ENCODE data around the gene AGO4. TPM values are rescaled to one million over a fixed set of nuclear protein-coding genes. Genes with fewer than 3 reads are reported as not detected.
A peak's percentile ranks its signal among the peaks of the same experiment; 100 is the strongest.

AGO4 gene
- total RNA-seq, 1 experiment from 2014 or later, result 12.8 TPM

GRCh38 chr1:35850051-35850450 is 42.2 kb downstream of the AGO4 start:
- Histone ChIP-seq H3K4ac (ENCODE audit: low read depth, low read length) (no peak overlapping the region), H4K8ac (replicated peaks; ENCODE audit: insufficient read length, low read depth, low read length) (no peak overlapping the region), H3K56ac (ENCODE audit: insufficient read length, low read depth, low read length) (no peak overlapping the region), H4K91ac (ENCODE audit: insufficient read length, low read depth, low read length) (no peak overlapping the region), H3K4me2 (ENCODE audit: insufficient read depth, insufficient read length, low read length) (no peak overlapping the region), H2BK120ac (ENCODE audit: low read depth, low read length, poor library complexity, severe bottlenecking) (no peak overlapping the region), H3K79me1 (ENCODE audit: insufficient read depth, low read depth, low read length, poor library complexity, severe bottlenecking) (no peaks in the 10 kb centered on the region), H3K9ac (ENCODE audit: extremely low read depth, insufficient read length, low read length) (no peak overlapping the region), H2BK20ac (ENCODE audit: low read depth, low read length, poor library complexity, severe bottlenecking) (no peak overlapping the region), H3K18ac (ENCODE audit: insufficient read length, low read depth, low read length) (no peak overlapping the region), H3K23ac (ENCODE audit: insufficient read length, low read depth, low read length) (no peak overlapping the region), H3K4me1 (ENCODE audit: insufficient read depth, low read length) (no peaks in the 10 kb centered on the region; the same call in 1 of the 2 replicates), H3K27ac (ENCODE audit: insufficient read length, low read depth, low read length) (no peak overlapping the region), H3K79me2 (ENCODE audit: insufficient read depth, low read length) (no peaks in the 10 kb centered on the region), H3K27me3 (ENCODE audit: insufficient read depth, low read length) (no peaks in the 10 kb centered on the region), H3K14ac (ENCODE audit: insufficient read depth, low read length) (no peak overlapping the region), H2AK5ac (ENCODE audit: insufficient read length, low read length) (no peak overlapping the region), H4K20me1 (ENCODE audit: control insufficient read depth, insufficient read depth, insufficient read length) (no peaks in the 10 kb centered on the region), H2BK5ac (ENCODE audit: insufficient read length, low read length) (no peak overlapping the region), H2BK15ac (ENCODE audit: low read depth, low read length) (no peak overlapping the region), H2BK12ac (ENCODE audit: insufficient read length, low read depth, low read length) (no peak overlapping the region), H3K23me2 (ENCODE audit: insufficient read length, low read depth, low read length, poor library complexity, severe bottlenecking) (no peaks in the 10 kb centered on the region), H3K9me3 (ENCODE audit: control insufficient read depth, low read depth, low read length) (no peaks in the 10 kb centered on the region), H2AFZ (ENCODE audit: low read length) (no peak overlapping the region), H3T11ph (ENCODE audit: low read length) (no peak overlapping the region), H4K5ac (ENCODE audit: insufficient read length, low read depth, low read length) (no peak overlapping the region)
- no peak for TF ChIP-seq CTCF (conservative IDR thresholded peaks at IDR 0.05)
- Mint-ChIP-seq H3K27me3 (ENCODE audit: low read depth) (no peaks in the 10 kb centered on the region), H3K9me3 (no peaks in the 10 kb centered on the region), H3K4me1 (peaks cover 6 to 13% of the 10 kb centered on the region in 2 experiments), H3K27ac (peak overlapping the region in 1 of 3 experiments; percentile 45; a peak in 2 of 7 replicates), H3K36me3 (ENCODE audit: insufficient read depth in 1 of 3, low read depth in 3 of 3) (peaks cover 3 to 36% (median 24%) of the 10 kb centered on the region in 3 experiments; a peak in 5 of 7 replicates), H3K4me3 (no peak overlapping the region)
- no peak for DNase-seq
- WGBS (ENCODE audit: extremely low coverage, insufficient read length, low lambda C conversion rate), result no CpG with 5 or more reads among the region's 2 CpGs

All from H9 (cell line).